Skeletal muscle satellite cell (primary cell): Measurements from ENCODE around the gene PKM.
"Not testable (repeated sequence)": the region's sequence is repeated elsewhere in the genome, so short reads cannot be mapped to it uniquely, and the experiment has no call there.

Source experiments
- H3K27me3 ChIP-seq: 2 replicates; pipeline ENCODE4 v1.7.0; 2013; ENCODE audit warnings: low read length; ENCODE audit not compliant: control insufficient read depth, insufficient read depth
- H3K36me3 ChIP-seq: 2 replicates; pipeline ENCODE4 v1.7.0; 2013; ENCODE audit warnings: mild to moderate bottlenecking, control low read depth, low read length; ENCODE audit not compliant: insufficient read depth
- H3K4me1 ChIP-seq: 2 replicates; pipeline ENCODE4 v1.7.0; 2013; ENCODE audit warnings: low read length; ENCODE audit not compliant: control insufficient read depth, insufficient read depth
- H3K4me2 ChIP-seq: 2 replicates; pipeline ENCODE4 v1.7.0; 2013; ENCODE audit warnings: mild to moderate bottlenecking, low read length
- H3K4me3 ChIP-seq: 2 replicates; pipeline ENCODE4 v1.7.0; 2013; ENCODE audit warnings: low read length
- H3K9ac ChIP-seq: 2 replicates; pipeline ENCODE4 v1.7.0; 2013; ENCODE audit warnings: mild to moderate bottlenecking, low read depth, low read length, moderate library complexity
- H3K9me3 ChIP-seq: replicated peaks from 2 replicates; pipeline ENCODE4 v1.7.0; 2013; ENCODE audit warnings: mild to moderate bottlenecking, control low read depth, low read length

The PKM gene

DNA sequence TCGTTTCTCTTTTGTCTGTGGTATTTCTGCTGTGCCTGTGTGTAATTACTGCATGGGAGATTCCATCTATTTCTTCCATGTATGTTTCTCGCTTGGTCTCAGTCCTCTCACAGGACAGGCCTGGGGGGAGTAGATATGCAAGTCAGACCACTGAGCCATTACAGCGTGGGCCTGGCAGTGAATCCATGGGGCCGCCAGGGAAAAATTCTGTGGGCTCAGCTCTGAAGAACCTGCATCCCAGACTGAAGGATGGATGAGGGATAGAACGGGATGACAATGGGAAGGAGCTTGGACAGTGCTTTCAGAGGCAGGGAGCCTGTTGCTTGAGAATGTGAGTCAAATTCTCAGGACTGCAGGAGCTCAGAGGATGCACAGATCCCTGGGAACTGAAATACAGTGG, 58.2 kb downstream of the PKM start:
- Histone ChIP-seq H3K36me3 (no peaks in the 10 kb centered on the region), H3K9me3 (no peaks in the 10 kb centered on the region), H3K4me1 (no peaks in the 10 kb centered on the region), H3K27me3 (peaks cover 63% of the 10 kb centered on the region), H3K9ac (no peak overlapping the region), H3K4me2 (no peak overlapping the region), H3K4me3 (no peak overlapping the region)

DNA sequence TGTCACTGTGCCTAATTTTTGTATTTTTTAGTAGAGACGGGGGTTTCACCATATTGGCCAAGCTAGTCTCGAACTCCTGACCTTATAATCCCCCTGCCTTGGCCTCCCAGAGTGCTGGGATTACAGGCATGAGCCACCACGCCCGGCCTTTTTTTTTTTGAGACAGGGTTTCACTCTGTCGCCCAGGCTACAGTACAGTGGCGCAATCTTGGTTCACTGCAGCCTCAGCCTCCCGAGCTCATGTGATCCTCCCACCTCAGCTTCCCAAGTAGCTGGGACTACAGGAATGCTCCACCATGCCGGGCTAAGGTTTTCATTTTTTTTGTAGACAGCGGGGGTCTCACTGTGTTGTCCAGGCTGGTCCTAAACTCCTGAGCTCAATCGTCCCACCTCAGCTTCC, 59.0 kb downstream of the PKM start:
- H3K9me3 ChIP-seq, H3K4me2 ChIP-seq, H3K36me3 ChIP-seq, H3K4me1 ChIP-seq, H3K9ac ChIP-seq, H3K4me3 ChIP-seq: not testable (repeated sequence)
- H3K27me3 ChIP-seq, result peaks cover 71% of the 10 kb centered on the region

- no peak overlapping the region for H3K9ac ChIP-seq
- no peaks in the 10 kb centered on the region for H3K9me3 ChIP-seq
- H3K4me3 ChIP-seq, result no peak overlapping the region
- H3K4me2 ChIP-seq, result no peak overlapping the region
- peaks cover 70% of the 10 kb centered on the region for H3K27me3 ChIP-seq
- H3K4me1 ChIP-seq, result no peaks in the 10 kb centered on the region
- H3K36me3 ChIP-seq, result no peaks in the 10 kb centered on the region
These were observed 60.3 kb downstream of the PKM start for GRCh38 chr15:72170691-72171090.

DNA sequence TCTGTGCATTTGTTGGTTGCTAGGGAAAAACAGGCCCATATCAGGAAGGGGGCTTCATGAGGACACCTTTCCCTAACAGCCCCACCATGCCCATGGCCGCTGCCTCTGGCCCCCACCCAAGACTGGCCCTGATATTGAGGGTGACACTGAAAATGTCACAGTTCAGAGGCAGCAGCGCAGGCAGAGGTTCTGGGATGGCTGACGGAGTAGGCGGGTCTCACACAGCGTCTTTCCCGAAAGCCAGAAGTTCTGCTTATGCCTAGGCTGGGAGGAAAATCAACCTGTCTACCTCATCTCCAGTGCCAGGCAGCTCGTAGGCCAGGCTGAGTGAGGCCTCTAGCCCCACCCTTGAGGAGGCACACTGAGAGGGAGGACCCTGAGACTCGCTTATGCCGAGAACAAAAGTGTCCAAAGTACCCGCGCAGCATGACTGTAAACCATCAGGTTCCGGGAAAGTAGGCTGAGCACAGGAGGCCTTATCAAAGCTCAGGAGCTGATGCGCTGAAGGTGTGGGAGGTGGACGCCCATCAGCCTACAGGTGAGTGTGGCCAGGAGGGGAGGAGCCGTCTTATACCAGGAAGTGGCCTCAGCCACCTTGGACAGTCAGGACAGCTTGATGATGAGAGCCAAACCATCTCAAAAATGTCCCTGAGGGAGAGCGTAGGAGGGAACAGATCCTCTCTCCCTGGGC, 60.9 kb downstream of the PKM start:
- H3K36me3 ChIP-seq, result no peaks in the 10 kb centered on the region
- H3K27me3 ChIP-seq, result peaks cover 64% of the 10 kb centered on the region
- H3K9ac ChIP-seq, result no peak overlapping the region
- no peak overlapping the region for H3K4me2 ChIP-seq
- H3K4me3 ChIP-seq, result no peak overlapping the region
- H3K4me1 ChIP-seq, result no peaks in the 10 kb centered on the region
- no peaks in the 10 kb centered on the region for H3K9me3 ChIP-seq

- no peak overlapping the region for H3K4me2 ChIP-seq
- H3K36me3 ChIP-seq, result no peaks in the 10 kb centered on the region
- no peaks in the 10 kb centered on the region for H3K4me1 ChIP-seq
- H3K27me3 ChIP-seq, result peaks cover 57% of the 10 kb centered on the region
- no peaks in the 10 kb centered on the region for H3K9me3 ChIP-seq
- no peak overlapping the region for H3K9ac ChIP-seq
- H3K4me3 ChIP-seq, result no peak overlapping the region
These were observed 61.6 kb downstream of the PKM start for GRCh38 chr15:72169236-72169920.

GRCh38 chr15:72168808-72169190, 62.2 kb downstream of the PKM start:
- no peaks in the 10 kb centered on the region for H3K36me3 ChIP-seq
- H3K9me3 ChIP-seq, result no peaks in the 10 kb centered on the region
- no peak overlapping the region for H3K4me2 ChIP-seq
- H3K9ac ChIP-seq, result no peak overlapping the region
- H3K4me3 ChIP-seq, result no peak overlapping the region
- H3K27me3 ChIP-seq, result peaks cover 52% of the 10 kb centered on the region
- H3K4me1 ChIP-seq, result no peaks in the 10 kb centered on the region

GRCh38 chr15:72168131-72168807, 62.7 kb downstream of the PKM start:
- Histone ChIP-seq H3K9ac (no peak overlapping the region), H3K36me3 (no peaks in the 10 kb centered on the region), H3K4me3 (no peak overlapping the region), H3K27me3 (peaks cover 48% of the 10 kb centered on the region), H3K4me1 (no peaks in the 10 kb centered on the region), H3K4me2 (no peak overlapping the region), H3K9me3 (no peaks in the 10 kb centered on the region)

DNA sequence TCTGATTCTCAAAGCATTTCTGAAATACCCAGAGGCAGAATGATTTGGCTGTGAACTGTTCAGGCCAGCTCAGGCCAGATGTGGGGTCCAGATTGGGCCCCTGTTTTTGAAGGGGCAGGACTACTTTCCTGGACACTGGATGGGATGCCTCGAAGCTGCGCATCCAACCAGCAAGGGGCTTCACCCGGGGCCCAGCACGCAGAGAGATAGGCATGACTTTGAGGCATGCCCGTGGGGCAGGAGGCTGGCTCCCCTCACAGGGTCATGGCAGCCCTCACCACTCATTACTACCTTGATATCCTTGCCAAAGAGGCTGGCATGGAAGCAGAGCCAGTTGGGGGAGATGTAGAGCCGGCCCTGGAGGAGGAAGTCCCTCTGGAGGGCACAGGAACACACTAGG, 63.5 kb downstream of the PKM start:
- Histone ChIP-seq H3K9me3 (no peaks in the 10 kb centered on the region), H3K4me1 (no peaks in the 10 kb centered on the region), H3K36me3 (no peaks in the 10 kb centered on the region), H3K4me2 (no peak overlapping the region), H3K27me3 (peaks cover 40% of the 10 kb centered on the region), H3K9ac (no peak overlapping the region), H3K4me3 (no peak overlapping the region)

DNA sequence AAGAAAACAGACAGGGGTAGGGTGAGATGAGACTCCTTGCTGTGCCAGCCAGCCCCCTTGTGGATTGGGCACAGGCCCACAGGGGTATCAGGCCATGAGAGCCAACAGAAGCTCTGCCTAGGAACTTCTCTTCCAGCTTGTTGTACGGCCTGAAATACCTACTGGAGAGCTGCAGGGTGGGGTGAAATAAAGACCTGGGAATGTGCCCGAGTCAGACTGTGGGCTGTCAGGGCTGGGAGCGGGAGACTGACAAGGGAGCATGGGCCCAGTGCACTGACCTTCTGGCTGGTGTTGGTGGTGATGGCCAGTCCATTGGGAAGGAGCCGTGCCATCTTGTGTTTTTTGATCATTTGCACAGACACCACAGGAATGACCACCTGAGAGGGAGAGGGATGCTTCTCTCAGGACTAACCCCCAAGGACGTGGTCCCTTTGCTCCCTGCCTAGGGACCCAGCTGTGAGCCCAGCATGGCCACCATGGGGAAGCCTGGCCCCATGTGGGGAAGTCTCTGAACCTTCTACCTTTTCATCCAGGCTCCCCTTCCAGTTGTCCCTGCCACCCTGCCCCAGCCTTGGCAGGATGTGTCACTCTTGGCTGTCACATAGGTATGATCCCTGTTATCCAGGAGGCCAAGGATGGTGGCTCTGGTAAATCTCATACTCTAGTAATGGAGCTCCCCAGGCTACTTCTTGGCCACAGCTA, 64.1 kb downstream of the PKM start:
- H3K4me2 ChIP-seq, result no peak overlapping the region
- H3K4me3 ChIP-seq, result no peak overlapping the region
- H3K9ac ChIP-seq, result no peak overlapping the region
- no peaks in the 10 kb centered on the region for H3K9me3 ChIP-seq
- peaks cover 40% of the 10 kb centered on the region for H3K27me3 ChIP-seq
- H3K36me3 ChIP-seq, result no peaks in the 10 kb centered on the region
- H3K4me1 ChIP-seq, result no peaks in the 10 kb centered on the region

- Histone ChIP-seq H3K27me3 (peaks cover 22% of the 10 kb centered on the region), H3K4me3 (no peak overlapping the region), H3K9ac (no peak overlapping the region), H3K9me3 (no peaks in the 10 kb centered on the region), H3K4me2 (no peak overlapping the region), H3K36me3 (no peaks in the 10 kb centered on the region), H3K4me1 (no peaks in the 10 kb centered on the region)
These were observed 67.3 kb downstream of the PKM start for GRCh38 chr15:72163719-72164118.

DNA sequence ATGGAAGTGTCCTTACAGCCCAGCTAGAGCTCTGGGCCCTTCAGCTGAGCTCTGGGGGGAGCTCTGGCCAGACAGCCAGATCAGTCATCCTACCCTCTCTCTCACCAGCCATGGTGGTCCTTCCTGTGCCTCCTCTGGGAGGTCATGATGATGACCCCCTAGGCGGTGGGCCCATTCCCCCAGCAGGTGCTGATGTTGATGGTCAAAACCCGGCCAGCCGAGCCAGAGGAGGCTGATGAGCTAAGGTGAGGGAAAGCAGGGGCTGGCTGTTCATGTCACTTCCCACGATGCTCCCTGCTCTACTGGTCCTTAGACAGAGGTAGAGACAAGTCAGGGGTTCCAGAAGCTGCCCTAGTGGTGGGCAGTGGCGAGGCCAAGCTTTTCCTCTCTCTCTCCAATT, 68.4 kb downstream of the PKM start:
- Histone ChIP-seq H3K4me1 (no peaks in the 10 kb centered on the region), H3K9me3 (no peaks in the 10 kb centered on the region), H3K27me3 (peaks cover 14% of the 10 kb centered on the region), H3K9ac (no peak overlapping the region), H3K4me3 (no peak overlapping the region), H3K36me3 (no peaks in the 10 kb centered on the region), H3K4me2 (no peak overlapping the region)
